ENCODE results near the gene ACADVL.

- TF ChIP-seq, protein P1, sequence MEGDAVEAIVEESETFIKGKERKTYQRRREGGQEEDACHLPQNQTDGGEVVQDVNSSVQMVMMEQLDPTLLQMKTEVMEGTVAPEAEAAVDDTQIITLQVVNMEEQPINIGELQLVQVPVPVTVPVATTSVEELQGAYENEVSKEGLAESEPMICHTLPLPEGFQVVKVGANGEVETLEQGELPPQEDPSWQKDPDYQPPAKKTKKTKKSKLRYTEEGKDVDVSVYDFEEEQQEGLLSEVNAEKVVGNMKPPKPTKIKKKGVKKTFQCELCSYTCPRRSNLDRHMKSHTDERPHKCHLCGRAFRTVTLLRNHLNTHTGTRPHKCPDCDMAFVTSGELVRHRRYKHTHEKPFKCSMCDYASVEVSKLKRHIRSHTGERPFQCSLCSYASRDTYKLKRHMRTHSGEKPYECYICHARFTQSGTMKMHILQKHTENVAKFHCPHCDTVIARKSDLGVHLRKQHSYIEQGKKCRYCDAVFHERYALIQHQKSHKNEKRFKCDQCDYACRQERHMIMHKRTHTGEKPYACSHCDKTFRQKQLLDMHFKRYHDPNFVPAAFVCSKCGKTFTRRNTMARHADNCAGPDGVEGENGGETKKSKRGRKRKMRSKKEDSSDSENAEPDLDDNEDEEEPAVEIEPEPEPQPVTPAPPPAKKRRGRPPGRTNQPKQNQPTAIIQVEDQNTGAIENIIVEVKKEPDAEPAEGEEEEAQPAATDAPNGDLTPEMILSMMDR (IDR thresholded peaks at IDR 0.05; ENCODE audit: low read depth, low read length, poor library complexity, severe bottlenecking) = no peak
- TF ChIP-seq EZH2phosphoT487 (IDR thresholded peaks at IDR 0.05; ENCODE audit: borderline replicate concordance, low read length) = no peak
Observed at GRCh38 chr17:7216242-7217112, 3.3 kb upstream of the ACADVL start.

Measured in DOHH2 (cell line).